ENCODE measurements around the gene GSK3A.

DNA sequence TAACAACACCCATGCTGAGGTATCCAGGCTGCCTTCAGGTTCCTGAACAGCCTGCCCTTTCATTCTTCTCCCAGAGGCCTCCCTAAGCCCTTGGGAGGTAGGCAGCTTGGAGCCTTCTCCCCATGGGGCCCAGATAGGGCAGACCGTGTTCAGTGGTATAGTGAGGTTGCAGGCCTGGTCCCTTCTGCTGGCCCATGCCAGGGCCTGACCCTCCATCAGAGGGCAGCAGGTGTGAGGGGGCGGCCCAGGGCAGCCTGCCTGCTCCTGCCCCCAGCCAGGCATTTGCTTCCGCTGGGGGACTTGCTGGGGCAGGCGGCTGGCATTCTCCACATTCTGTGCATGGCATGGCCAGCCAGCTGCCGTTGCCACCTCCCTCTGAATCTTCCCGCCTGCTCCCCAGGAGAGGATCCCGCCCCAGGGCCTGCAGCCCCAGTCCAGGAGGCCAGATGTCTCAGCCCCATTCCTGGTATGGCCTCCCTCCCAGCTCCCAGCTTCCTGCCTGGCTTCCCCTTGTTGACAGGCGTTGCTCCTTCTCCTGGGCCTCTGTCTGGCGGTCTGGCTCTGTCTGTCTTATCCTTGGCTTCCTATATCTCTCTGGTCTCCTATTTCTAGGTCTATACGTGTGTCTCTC is 35.5 kb upstream of the GSK3A start:
- TF ChIP-seq YY1 (IDR thresholded peaks at IDR 0.05; ENCODE audit: insufficient read depth, insufficient read length) (no peak), SUZ12 (IDR thresholded peaks at IDR 0.05; ENCODE audit: extremely low read depth, insufficient read depth, insufficient read length) (no peak), ZNF274 (IDR thresholded peaks at IDR 0.05; ENCODE audit: low read depth, low read length) (no peak)
